ENCODE measurements around the gene DNMT1.
A peak's percentile ranks its signal among the peaks of the same experiment; 100 is the strongest.

Gene DNMT1

GRCh38 chr19:10113592-10113963 is 81.2 kb downstream of the DNMT1 start:
- no peak for DNase-seq (ENCODE audit: low spot score)

- peak; percentile 59 for DNase-seq (ENCODE audit: low spot score)
These were observed 81.7 kb downstream of the DNMT1 start for GRCh38 chr19:10112895-10113591.

- peak; percentile 20 for DNase-seq (ENCODE audit: low spot score)
These were observed 82.6 kb downstream of the DNMT1 start for GRCh38 chr19:10112037-10112761.

GRCh38 chr19:10111405-10111811 is 83.3 kb downstream of the DNMT1 start, which contains the start of gene P2RY11:
P2RY11 (plus strand) TSS chr19:10111693; CDS start chr19:10111722, 29 bp downstream.
- DNase-seq (ENCODE audit: low spot score): no peak

GRCh38 chr19:10110972-10111317 is 83.8 kb downstream of the DNMT1 start:
- DNase-seq (ENCODE audit: low spot score): no peak

GRCh38 chr19:10110076-10110971 is 84.4 kb downstream of the DNMT1 start:
- no peak for DNase-seq (ENCODE audit: low spot score)

GRCh38 chr19:10109528-10109927 is 85.2 kb downstream of the DNMT1 start:
- DNase-seq (ENCODE audit: low spot score): no peak

- DNase-seq (ENCODE audit: low spot score): no peak
These were observed 86.9 kb downstream of the DNMT1 start for GRCh38 chr19:10107817-10108367.

- no peak for DNase-seq (ENCODE audit: low spot score)
These were observed 87.5 kb downstream of the DNMT1 start for GRCh38 chr19:10107254-10107653.

- peak; percentile 98 for DNase-seq (ENCODE audit: low spot score)
These were observed 88.4 kb downstream of the DNMT1 start, which contains the start of gene PPAN for GRCh38 chr19:10106100-10106936. PPAN (plus strand) TSS chr19:10106362; CDS start chr19:10106395, 33 bp downstream.

GRCh38 chr19:10105509-10106099 is 89.1 kb downstream of the DNMT1 start:
- DNase-seq (ENCODE audit: low spot score): no peak

- DNase-seq (ENCODE audit: low spot score): no peak
These were observed 89.9 kb downstream of the DNMT1 start for GRCh38 chr19:10104665-10105508.

- no peak for DNase-seq (ENCODE audit: low spot score)
These were observed 90.6 kb downstream of the DNMT1 start for GRCh38 chr19:10104130-10104513.

GRCh38 chr19:10102787-10103236 is 91.9 kb downstream of the DNMT1 start:
- DNase-seq (ENCODE audit: low spot score): no peak

GRCh38 chr19:10100163-10100785 is 94.5 kb downstream of the DNMT1 start:
- DNase-seq (ENCODE audit: low spot score): no peak

GRCh38 chr19:10096615-10096963 is 98.2 kb downstream of the DNMT1 start:
- no peak for DNase-seq (ENCODE audit: low spot score)

- DNase-seq (ENCODE audit: low spot score): peak; percentile 95
These were observed 98.7 kb downstream of the DNMT1 start for GRCh38 chr19:10095948-10096614.

GRCh38 chr19:10095622-10095947 is 99.2 kb downstream of the DNMT1 start:
- DNase-seq (ENCODE audit: low spot score): no peak

Data from kidney tubule cell (primary cell).